ENCODE measurements around the gene DOCK1. TPM values are rescaled to one million over a fixed set of nuclear protein-coding genes. Genes with fewer than 3 reads are reported as not detected.

Gene DOCK1
- total RNA-seq, 1 donor from 2014 or later = 57.8 TPM

DNA sequence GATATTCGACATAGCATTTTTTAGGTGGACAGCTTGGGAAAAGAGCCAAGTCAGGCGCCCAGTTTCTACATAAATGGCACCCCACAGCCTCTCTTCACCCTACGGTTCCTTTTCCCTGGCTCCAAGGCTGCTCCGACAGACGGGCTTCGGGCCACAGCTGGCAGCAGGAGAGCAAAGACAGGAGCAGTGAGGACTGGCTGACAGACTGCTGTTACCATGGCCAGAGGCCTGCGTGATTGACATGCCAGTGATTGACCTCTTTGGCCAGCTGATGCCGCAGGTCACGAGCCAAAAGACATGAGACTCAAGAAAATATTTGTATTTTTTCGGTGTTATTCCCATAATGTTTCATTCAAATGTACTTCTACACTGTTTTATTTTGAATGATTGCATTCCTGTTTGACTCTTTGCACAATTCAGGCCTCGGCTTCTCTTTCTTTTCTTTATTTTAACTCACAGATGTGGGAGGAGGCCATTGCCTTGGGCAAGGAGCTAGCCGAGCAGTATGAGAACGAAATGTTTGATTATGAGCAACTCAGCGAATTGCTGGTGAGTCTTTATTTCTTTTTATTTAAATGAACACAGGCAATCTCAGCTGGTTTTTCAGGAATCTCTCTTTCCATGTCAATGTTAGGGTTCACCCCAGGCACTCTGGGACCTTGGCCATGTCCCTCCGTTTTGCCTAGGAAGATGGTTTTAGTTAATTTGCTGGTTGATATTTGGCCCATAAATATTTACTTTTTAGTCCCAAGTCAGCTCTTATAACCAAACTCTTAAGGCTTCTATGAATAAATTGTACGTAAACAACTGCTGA, 497.6 kb downstream of the DOCK1 start:
- H3K27ac Mint-ChIP-seq (ENCODE audit: unreplicated experiment) = peak overlapping the region; percentile 84
- no peak for DNase-seq (ENCODE audit: low spot score)
- H3K4me1 Mint-ChIP-seq (ENCODE audit: low read depth) = peaks cover 73% of the 10 kb centered on the region
- no peak overlapping the region for H3K4me3 Mint-ChIP-seq (ENCODE audit: unreplicated experiment)
- no peaks in the 10 kb centered on the region for H3K9me3 Mint-ChIP-seq (ENCODE audit: low read depth)
- H3K27me3 Mint-ChIP-seq (ENCODE audit: low read depth) = no peaks in the 10 kb centered on the region
- TF ChIP-seq, protein P1, sequence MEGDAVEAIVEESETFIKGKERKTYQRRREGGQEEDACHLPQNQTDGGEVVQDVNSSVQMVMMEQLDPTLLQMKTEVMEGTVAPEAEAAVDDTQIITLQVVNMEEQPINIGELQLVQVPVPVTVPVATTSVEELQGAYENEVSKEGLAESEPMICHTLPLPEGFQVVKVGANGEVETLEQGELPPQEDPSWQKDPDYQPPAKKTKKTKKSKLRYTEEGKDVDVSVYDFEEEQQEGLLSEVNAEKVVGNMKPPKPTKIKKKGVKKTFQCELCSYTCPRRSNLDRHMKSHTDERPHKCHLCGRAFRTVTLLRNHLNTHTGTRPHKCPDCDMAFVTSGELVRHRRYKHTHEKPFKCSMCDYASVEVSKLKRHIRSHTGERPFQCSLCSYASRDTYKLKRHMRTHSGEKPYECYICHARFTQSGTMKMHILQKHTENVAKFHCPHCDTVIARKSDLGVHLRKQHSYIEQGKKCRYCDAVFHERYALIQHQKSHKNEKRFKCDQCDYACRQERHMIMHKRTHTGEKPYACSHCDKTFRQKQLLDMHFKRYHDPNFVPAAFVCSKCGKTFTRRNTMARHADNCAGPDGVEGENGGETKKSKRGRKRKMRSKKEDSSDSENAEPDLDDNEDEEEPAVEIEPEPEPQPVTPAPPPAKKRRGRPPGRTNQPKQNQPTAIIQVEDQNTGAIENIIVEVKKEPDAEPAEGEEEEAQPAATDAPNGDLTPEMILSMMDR (IDR thresholded peaks at IDR 0.05) = no peak
- peaks cover 8% of the 10 kb centered on the region for H3K36me3 Mint-ChIP-seq (ENCODE audit: low read depth)

DNA sequence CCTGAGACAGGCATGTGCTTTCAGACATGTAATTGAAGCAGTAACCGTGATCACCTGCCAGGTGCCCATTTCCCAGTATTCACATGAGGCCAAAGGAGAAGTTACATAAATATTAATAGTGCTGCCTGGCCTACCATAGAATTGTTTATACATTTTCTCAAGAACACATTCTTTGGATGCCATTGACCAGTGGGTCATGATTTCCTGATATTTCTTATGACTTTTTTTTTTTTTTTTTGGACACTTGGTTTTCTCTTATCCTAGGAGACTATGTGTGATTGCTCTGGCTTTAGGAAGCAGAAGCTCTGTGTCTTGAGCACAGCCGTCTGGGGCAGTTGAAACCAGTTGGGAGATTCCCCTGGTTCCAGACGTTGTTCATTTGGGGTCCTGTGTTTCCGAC, 500.0 kb downstream of the DOCK1 start:
- no peak for DNase-seq (ENCODE audit: low spot score)
- TF ChIP-seq, protein P1 (IDR thresholded peaks at IDR 0.05) = no peak
- Mint-ChIP-seq H3K36me3 (ENCODE audit: low read depth) (peaks cover 10% of the 10 kb centered on the region), H3K4me3 (ENCODE audit: unreplicated experiment) (no peak overlapping the region), H3K4me1 (ENCODE audit: low read depth) (peaks cover 61% of the 10 kb centered on the region), H3K27ac (ENCODE audit: unreplicated experiment) (peak overlapping the region; percentile 91), H3K9me3 (ENCODE audit: low read depth) (no peaks in the 10 kb centered on the region), H3K27me3 (ENCODE audit: low read depth) (no peaks in the 10 kb centered on the region)

DNA sequence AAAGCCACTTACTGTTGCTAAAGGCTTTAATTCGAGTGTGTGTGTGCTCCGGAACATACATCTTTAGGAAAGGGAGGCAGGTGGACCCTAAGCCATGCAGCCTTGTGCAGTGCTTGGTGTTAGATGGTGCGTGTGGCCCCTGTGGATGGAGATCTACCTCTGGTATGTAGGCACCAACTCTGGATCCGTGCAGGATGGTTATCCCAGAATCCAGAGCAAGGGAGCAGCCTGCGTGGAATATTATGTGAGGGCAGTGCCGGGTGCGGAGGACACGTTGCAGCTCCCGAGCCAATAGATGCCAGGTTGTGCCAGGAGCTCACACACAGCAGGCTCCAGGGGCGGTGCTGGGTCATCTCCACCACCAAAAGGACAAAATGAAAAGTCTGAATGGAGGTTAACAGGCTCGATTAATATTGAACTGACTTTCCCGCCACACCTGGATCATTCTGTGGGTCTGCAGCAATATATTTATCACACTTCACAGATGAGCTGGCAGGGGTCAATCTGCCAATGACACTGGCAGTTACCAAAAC, 500.9 kb downstream of the DOCK1 start:
- H3K4me1 Mint-ChIP-seq (ENCODE audit: low read depth) = peaks cover 60% of the 10 kb centered on the region
- DNase-seq (ENCODE audit: low spot score) = no peak
- H3K27ac Mint-ChIP-seq (ENCODE audit: unreplicated experiment) = peak overlapping the region; percentile 91
- H3K27me3 Mint-ChIP-seq (ENCODE audit: low read depth) = no peaks in the 10 kb centered on the region
- TF ChIP-seq, protein P1 (IDR thresholded peaks at IDR 0.05) = no peak
- H3K9me3 Mint-ChIP-seq (ENCODE audit: low read depth) = no peaks in the 10 kb centered on the region
- no peak overlapping the region for H3K4me3 Mint-ChIP-seq (ENCODE audit: unreplicated experiment)
- peaks cover 13% of the 10 kb centered on the region for H3K36me3 Mint-ChIP-seq (ENCODE audit: low read depth)

DNA sequence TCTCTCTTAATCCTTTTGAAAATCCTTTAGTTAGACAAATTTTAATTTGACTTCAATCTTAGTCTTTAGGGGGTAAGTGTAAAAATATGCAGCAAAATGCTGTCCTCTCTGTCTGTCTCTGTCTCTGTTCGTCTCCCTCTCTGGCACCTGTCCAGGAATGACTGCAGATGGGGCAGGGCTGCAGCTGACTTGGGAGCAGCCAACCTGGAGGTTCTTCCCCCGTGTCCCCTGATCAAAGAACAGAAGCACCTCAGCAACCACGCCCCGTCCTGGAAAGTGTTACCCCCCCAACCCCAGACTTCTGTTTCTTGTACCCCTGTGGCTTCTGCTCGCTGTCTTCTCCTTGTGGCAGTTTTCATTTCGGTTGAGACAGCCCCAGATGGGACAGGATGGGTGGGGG, 502.3 kb downstream of the DOCK1 start:
- DNase-seq (ENCODE audit: low spot score) = no peak
- Mint-ChIP-seq H3K9me3 (ENCODE audit: low read depth) (no peaks in the 10 kb centered on the region), H3K27me3 (ENCODE audit: low read depth) (no peaks in the 10 kb centered on the region), H3K4me1 (ENCODE audit: low read depth) (peaks cover 55% of the 10 kb centered on the region), H3K36me3 (ENCODE audit: low read depth) (peaks cover 12% of the 10 kb centered on the region), H3K4me3 (ENCODE audit: unreplicated experiment) (no peak overlapping the region), H3K27ac (ENCODE audit: unreplicated experiment) (no peak overlapping the region)
- TF ChIP-seq, protein P1 (IDR thresholded peaks at IDR 0.05) = no peak

DNA sequence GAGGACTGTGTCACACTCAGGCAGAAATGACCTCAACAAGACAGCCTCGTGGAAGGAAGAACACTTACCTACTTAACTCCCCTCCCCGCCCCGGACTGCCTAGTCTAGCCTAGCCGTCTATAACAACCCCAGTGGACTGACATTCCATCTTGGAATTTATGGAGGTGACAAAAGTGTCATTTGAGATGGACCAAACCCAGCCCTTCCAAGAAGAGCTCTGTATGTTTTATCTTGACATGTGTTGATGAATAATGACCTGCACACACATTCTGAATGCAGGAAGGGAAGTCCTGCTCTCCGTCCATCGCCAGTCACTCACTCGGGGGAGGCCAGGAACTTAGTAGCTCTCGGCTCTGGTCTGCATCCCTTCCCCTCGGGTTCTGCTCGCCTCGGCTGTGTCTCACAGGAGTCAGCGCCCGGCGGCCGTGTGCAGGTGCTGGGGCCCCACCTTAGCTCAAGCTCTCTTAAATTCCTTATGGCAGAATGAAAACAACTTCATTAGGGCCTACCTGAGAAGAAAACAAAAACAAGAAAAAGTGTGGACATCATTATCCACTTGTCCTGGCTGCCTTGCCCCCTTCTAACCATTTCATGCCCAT, 503.0 kb downstream of the DOCK1 start:
- Mint-ChIP-seq H3K27ac (ENCODE audit: unreplicated experiment) (no peak overlapping the region), H3K36me3 (ENCODE audit: low read depth) (peaks cover 12% of the 10 kb centered on the region), H3K9me3 (ENCODE audit: low read depth) (no peaks in the 10 kb centered on the region), H3K27me3 (ENCODE audit: low read depth) (no peaks in the 10 kb centered on the region), H3K4me3 (ENCODE audit: unreplicated experiment) (no peak overlapping the region), H3K4me1 (ENCODE audit: low read depth) (peaks cover 48% of the 10 kb centered on the region)
- DNase-seq (ENCODE audit: low spot score) = no peak
- TF ChIP-seq, protein P1 (IDR thresholded peaks at IDR 0.05) = no peak
